Measurements from ENCODE around the gene DHRS2. TPM values are rescaled to one million over a fixed set of nuclear protein-coding genes. Genes with fewer than 3 reads are reported as not detected.
A peak's percentile ranks its signal among the peaks of the same experiment; 100 is the strongest.

DHRS2 gene
- total RNA-seq, 6 experiments from 2014 or later, result 0.53 to 12.3 (median 4.2) TPM

DNA sequence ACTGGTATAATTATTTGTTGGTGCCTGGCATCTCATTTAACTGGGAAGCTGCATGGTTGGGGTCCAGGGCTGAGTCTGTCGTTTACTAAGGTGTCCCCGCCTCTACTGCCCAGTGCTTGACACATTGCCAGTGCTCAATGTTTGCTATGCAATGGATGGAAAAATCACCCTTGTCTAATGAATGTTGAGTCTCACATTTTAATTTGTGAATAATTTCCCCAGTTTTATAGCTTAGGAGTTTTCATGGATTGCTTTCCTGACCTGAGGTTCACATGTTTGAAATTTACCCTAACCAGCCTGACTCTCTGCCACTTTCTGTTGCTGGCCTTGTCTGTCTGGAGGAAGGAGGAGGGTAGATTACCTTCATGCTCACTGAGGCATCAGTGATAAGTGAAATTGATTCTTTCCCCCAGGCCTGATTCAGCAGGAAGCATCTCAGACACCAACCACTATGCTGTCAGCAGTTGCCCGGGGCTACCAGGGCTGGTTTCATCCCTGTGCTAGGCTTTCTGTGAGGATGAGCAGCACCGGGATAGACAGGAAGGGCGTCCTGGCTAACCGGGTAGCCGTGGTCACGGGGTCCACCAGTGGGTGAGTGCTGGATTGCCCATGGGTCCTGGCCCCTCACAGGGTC lies 2.4 kb downstream of the DHRS2 start:
- DNase-seq (no peak), ATAC-seq (no peak)
- intact Hi-C loops (cut with DNase I), result no loop called here

DNA sequence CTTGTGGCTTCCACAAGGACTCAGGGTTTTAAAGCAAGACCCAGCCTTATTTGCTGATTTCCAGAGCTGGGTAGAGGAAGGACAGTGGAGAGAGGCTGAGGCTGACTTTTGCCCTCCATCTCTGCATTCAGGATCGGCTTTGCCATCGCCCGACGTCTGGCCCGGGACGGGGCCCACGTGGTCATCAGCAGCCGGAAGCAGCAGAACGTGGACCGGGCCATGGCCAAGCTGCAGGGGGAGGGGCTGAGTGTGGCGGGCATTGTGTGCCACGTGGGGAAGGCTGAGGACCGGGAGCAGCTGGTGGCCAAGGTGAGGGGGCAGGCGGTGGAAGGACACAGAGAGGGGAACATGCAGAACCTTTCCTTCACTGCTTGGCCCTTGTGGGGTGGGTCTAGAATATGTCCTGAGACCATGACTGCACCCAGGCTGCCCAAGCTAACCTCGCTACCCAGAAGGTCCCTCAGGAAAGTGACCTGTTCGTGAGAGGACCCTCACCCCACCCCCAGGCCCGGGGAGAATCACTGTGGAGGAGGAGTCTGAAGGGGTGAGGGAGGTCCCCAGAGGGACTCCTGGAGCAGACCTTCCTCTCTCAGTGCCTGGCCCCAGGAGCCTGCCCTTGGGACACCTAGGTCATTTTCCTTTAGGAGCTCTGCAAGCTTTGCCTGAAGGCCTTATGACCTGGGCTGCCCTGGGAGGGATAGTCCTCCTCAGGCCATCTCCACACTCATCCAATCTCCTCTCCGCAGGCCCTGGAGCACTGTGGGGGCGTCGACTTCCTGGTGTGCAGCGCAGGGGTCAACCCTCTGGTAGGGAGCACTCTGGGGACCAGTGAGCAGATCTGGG lies 3.1 kb downstream of the DHRS2 start:
- WGBS (ENCODE audit: insufficient coverage, low coverage, low lambda C conversion rate, missing lambda C conversion rate), result 92% methylated on average over 6 of the region's 21 CpGs
- no peaks in the 10 kb centered on the region for H3K27me3 ChIP-seq
- no peak for TF ChIP-seq POLR2A (IDR thresholded peaks at IDR 0.05)
- TF ChIP-seq, protein P1, sequence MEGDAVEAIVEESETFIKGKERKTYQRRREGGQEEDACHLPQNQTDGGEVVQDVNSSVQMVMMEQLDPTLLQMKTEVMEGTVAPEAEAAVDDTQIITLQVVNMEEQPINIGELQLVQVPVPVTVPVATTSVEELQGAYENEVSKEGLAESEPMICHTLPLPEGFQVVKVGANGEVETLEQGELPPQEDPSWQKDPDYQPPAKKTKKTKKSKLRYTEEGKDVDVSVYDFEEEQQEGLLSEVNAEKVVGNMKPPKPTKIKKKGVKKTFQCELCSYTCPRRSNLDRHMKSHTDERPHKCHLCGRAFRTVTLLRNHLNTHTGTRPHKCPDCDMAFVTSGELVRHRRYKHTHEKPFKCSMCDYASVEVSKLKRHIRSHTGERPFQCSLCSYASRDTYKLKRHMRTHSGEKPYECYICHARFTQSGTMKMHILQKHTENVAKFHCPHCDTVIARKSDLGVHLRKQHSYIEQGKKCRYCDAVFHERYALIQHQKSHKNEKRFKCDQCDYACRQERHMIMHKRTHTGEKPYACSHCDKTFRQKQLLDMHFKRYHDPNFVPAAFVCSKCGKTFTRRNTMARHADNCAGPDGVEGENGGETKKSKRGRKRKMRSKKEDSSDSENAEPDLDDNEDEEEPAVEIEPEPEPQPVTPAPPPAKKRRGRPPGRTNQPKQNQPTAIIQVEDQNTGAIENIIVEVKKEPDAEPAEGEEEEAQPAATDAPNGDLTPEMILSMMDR (IDR thresholded peaks at IDR 0.05), result no peak
- no peak overlapping the region for H3K27ac ChIP-seq
- DNase-seq (no peak), ATAC-seq (no peak)
- no peaks in the 10 kb centered on the region for H3K4me1 ChIP-seq
- intact Hi-C loops (cut with DNase I), result no loop called here
- no peaks in the 10 kb centered on the region for H3K36me3 ChIP-seq
- no peaks in the 10 kb centered on the region for H3K9me3 ChIP-seq
- H3K4me3 ChIP-seq, result no peak overlapping the region

More for the DNA sequence above, 2.4 kb downstream of the DHRS2 start:
- Histone ChIP-seq H3K9me3 (no peaks in the 10 kb centered on the region), H3K4me1 (no peaks in the 10 kb centered on the region), H3K27ac (no peak overlapping the region), H3K36me3 (no peaks in the 10 kb centered on the region), H3K27me3 (no peaks in the 10 kb centered on the region), H3K4me3 (no peak overlapping the region)
- TF ChIP-seq, protein P1 (IDR thresholded peaks at IDR 0.05), result no peak
- no peak for TF ChIP-seq POLR2A (IDR thresholded peaks at IDR 0.05)
- 68% methylated on average over 2 of the region's 8 CpGs for WGBS (ENCODE audit: insufficient coverage, low coverage, low lambda C conversion rate, missing lambda C conversion rate)

DNA sequence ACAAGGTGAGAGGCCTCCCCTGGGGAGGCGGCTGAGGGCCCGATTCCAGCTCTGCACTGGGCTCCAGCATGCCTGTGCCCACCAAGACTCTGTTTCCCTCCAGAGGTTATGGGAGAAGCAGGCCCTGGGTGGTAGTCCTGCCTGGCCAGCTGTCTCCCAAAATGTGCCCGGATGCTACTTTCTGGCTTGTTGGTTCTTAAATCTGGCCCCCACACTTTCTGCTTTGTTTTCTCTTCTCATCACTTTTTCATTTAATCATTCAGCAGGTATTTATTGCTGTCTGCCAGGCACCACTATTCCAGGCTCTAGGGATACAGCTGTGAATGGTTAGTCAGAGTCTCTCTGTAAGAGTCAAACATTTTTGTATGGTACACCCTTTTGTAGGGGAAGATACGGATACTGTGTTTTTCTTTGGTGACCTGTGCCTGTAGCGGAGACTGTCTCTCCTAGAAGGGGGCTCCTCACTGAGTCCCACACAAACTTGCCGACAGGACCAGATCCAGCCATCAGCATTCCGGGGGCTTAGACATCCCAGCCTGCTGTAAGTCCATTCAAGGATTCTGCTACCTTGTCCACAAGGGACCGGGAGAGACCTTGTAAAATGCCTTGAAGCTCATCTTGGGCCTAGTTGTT lies 3.8 kb downstream of the DHRS2 start:
- WGBS (ENCODE audit: insufficient coverage, low coverage, low lambda C conversion rate, missing lambda C conversion rate), result 81% methylated on average over 4 of the region's 8 CpGs
- H3K27me3 ChIP-seq, result no peaks in the 10 kb centered on the region
- H3K9me3 ChIP-seq, result no peaks in the 10 kb centered on the region
- DNase-seq (no peak), ATAC-seq (no peak)
- intact Hi-C loops (cut with DNase I), result no loop called here
- no peak overlapping the region for H3K27ac ChIP-seq
- H3K36me3 ChIP-seq, result no peaks in the 10 kb centered on the region
- H3K4me1 ChIP-seq, result no peaks in the 10 kb centered on the region
- TF ChIP-seq, protein P1 (IDR thresholded peaks at IDR 0.05), result no peak
- TF ChIP-seq POLR2A (IDR thresholded peaks at IDR 0.05), result no peak
- H3K4me3 ChIP-seq, result no peak overlapping the region

DNA sequence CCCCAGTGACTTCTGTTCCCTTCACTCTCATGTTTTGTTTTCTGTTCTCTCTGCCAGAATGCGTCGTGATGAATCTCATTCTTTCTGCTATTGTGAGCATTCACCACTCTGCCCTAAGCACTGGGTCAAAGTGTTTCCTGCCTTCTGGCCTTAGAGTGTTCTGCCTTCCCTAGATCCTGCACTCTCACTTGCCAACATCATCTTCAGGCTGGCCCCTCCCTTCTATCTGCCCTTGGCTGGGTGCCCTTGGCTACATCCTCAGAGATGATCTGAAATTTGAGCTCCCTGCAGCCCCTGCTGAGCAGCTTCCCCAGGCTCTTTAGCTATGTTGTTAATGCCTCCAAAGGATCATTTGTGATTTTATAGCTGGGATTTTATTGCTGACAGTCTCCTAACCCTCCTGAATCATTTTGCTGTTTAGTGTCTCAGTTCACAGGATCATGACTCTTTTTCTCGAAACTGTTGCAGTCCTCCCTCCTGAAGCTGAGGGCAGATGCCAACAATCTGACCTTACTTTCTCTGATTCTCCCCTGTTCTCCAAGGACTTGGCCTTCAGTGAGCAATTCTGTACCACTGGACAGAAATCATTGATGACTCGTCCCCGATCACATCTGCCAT lies 4.5 kb downstream of the DHRS2 start:
- no peak for DNase-seq
- Histone ChIP-seq H3K9me3 (no peaks in the 10 kb centered on the region), H3K27me3 (no peaks in the 10 kb centered on the region), H3K4me3 (no peak overlapping the region), H3K27ac (no peak overlapping the region), H3K4me1 (no peaks in the 10 kb centered on the region), H3K36me3 (no peaks in the 10 kb centered on the region)
- ATAC-seq, result peak; percentile 50 to 71 (median 62)
- 52% methylated on average over 5 of the region's 5 CpGs for WGBS (ENCODE audit: insufficient coverage, low coverage, low lambda C conversion rate, missing lambda C conversion rate)
- intact Hi-C loops (cut with DNase I), result no loop called here
- TF ChIP-seq, protein P1 (IDR thresholded peaks at IDR 0.05), result no peak
- no peak for TF ChIP-seq POLR2A (IDR thresholded peaks at IDR 0.05)

Measured in right lobe of liver (tissue), 6 donors.